BLaER1 (cell line): ENCODE data around the gene CDH2.

ENCODE experiments used
- H3K27ac ChIP-seq: shearing (Covaris generic); formaldehyde crosslinking; 2 replicates; pipeline ENCODE4 v1.8.1; 2022
- H3K27me3 ChIP-seq: shearing (Covaris generic); formaldehyde crosslinking; 2 replicates; pipeline ENCODE4 v1.8.1; 2022
- H3K36me3 ChIP-seq: shearing (Covaris generic); formaldehyde crosslinking; 2 replicates; pipeline ENCODE4 v1.8.1; 2022
- H3K4me1 ChIP-seq: shearing (Covaris generic); formaldehyde crosslinking; 2 replicates; pipeline ENCODE4 v1.8.1; 2022
- H3K4me2 ChIP-seq: shearing (Covaris generic); formaldehyde crosslinking; 2 replicates; pipeline ENCODE4 v1.8.1; 2022
- H3K4me3 ChIP-seq: shearing (Covaris generic); formaldehyde crosslinking; 2 replicates; pipeline ENCODE4 v1.8.1; 2022
- H3K9ac ChIP-seq: shearing (Covaris generic); formaldehyde crosslinking; 2 replicates; pipeline ENCODE4 v1.8.1; 2022
- H3K9me3 ChIP-seq: shearing (Covaris generic); formaldehyde crosslinking; 2 replicates; pipeline ENCODE4 v1.8.1; 2022
- H4K20me1 ChIP-seq: shearing (Covaris generic); formaldehyde crosslinking; 2 replicates; pipeline ENCODE4 v1.8.1; 2022
- Cebpa-rat ChIP-seq: shearing (Covaris generic); IDR thresholded peaks from 2 replicates; pipeline ENCODE4 v1.8.1; 2022

Gene CDH2

DNA sequence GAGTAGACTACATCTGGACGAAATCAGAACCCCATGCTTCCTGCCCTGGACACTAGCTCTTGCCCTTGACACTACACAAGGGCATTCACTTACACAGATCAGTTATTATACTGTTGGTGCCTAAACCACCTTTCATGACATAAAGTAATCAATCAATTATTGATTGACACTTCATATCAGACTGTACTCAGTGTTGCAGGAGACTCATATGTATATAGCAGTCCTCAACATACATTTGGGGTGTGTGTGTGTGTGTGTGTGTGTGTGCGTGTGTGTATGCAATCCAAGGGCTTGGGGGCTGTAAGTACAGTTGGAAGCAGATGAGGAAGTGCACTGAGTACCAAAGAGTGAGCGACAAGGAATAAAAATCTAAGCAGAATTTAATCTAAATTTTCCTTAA is 5.1 kb downstream of the CDH2 start:
- H3K4me1 ChIP-seq = 0 out of 2 replicates have a peak, but pooled peaks cover 4% of the 10 kb centered on the region
- peaks cover 48% of the 10 kb centered on the region for H4K20me1 ChIP-seq
- no peak for TF ChIP-seq Cebpa-rat
- H3K4me2 ChIP-seq = no peak overlapping the region
- H3K27me3 ChIP-seq = no peaks in the 10 kb centered on the region
- H3K4me3 ChIP-seq = no peak overlapping the region
- no peaks in the 10 kb centered on the region for H3K36me3 ChIP-seq
- no peak overlapping the region for H3K27ac ChIP-seq
- H3K9me3 ChIP-seq = peaks cover 18% of the 10 kb centered on the region
- no peak overlapping the region for H3K9ac ChIP-seq

DNA sequence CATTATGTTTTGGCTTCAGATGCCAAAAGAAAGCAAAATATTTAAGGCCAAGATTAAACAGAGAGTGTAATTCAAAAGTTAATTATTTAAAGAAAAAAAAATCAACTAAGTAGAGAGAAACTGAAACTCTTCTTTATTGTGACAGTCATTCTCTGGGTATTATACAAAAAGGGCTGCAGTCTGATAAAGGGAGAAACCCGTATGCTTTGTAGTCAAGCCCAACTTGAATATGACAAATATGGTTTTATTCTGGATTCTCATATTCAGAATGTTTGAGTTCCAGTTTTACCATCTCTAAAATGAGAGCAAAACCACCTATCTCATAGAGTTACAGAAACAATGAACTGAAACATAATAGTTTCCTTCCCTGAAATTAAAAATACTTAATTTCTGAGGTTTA is 8.2 kb downstream of the CDH2 start:
- H3K36me3 ChIP-seq = no peaks in the 10 kb centered on the region
- no peak overlapping the region for H3K4me3 ChIP-seq
- no peaks in the 10 kb centered on the region for H3K4me1 ChIP-seq
- TF ChIP-seq Cebpa-rat = no peak
- no peaks in the 10 kb centered on the region for H3K9me3 ChIP-seq
- no peaks in the 10 kb centered on the region for H3K27me3 ChIP-seq
- H4K20me1 ChIP-seq = peaks cover 28% of the 10 kb centered on the region
- H3K27ac ChIP-seq = no peak overlapping the region
- no peak overlapping the region for H3K9ac ChIP-seq
- H3K4me2 ChIP-seq = no peak overlapping the region

DNA sequence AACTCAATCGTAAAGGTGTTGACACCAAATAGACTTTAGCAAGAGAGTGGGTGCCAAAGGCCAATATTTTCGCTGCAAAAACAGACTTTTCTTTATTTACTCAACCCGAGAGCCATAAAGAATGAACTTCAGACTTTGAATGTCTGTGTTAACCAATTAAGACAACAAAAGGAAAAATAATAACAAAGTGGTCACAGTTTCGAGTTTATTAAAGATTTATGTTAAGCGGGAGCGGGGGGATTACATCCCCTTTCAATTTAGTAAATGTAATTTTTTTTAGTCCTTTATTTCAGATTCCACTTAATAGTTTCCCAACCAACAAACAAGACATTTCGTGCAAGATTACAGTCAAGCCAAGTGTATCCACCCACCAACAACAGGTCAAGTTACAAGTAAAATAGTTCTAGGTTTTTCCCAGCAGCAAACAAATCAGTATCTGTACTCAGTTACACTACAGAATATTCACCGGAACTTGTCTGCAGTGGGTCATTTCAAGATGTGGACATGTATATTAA is 9.0 kb downstream of the CDH2 start:
- Histone ChIP-seq H4K20me1 (peaks cover 27% of the 10 kb centered on the region), H3K27me3 (no peaks in the 10 kb centered on the region), H3K4me3 (no peak overlapping the region), H3K4me1 (no peaks in the 10 kb centered on the region), H3K27ac (no peak overlapping the region), H3K9me3 (no peaks in the 10 kb centered on the region), H3K4me2 (no peak overlapping the region), H3K36me3 (no peaks in the 10 kb centered on the region), H3K9ac (no peak overlapping the region)
- TF ChIP-seq Cebpa-rat = no peak

DNA sequence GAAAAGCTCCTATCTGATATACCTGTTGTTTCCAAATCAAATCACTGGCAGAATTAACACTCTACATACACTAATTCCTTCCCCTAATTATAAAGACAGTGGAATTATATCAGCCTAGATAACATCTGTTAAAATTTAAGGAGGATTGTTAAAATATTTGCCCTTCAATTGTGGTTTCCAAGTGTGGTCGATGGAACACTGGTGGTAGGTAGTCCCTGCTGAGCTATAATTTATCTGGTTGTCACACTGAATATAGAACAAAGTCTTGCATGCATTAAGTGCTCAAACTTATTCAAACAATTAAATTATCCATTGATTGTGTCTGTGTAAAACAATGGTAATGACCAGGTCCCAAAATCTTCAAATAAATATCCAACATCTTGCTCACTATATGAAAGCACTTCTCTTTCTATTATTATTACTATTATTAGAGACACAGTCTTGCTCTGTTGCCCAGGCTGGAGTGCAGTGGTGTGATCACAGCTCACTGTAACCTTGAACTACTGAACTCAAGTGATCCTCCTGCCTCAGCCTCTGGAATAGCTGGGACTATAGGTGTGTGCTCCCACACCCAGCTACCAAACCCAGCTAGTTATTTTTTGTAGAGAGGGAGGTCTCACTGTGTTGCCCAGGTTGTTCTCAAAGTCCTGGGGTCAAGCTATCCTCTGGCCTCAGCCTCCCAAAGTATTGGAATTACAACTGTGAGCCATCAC is 12.0 kb downstream of the CDH2 start:
- H3K27ac ChIP-seq = no peak overlapping the region

DNA sequence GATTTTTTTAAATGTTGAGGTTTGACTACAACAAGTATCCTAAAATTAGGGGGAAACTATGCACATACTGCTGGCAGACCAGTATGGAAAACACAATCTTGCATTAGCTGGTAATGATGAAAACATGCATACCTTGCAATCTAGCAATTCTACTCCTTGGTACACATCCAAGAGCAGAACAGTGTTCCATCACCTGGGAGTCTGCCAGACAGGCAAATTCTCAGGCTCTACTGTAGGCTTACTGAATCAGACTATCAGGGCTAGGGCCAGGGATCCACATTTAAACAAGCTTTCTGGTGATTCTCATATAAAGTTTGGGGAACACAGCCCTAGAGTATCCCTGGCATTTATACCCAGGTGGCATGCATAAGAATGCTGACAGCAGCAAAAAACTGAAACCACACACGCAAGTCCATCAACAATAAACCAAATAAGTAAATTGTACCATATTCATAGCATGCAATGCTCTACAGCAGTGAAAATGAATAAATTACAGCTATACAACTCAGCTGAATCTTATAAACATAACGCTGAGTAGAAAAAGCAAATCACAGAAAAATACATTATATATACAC is 13.6 kb downstream of the CDH2 start:
- Histone ChIP-seq H3K4me2 (no peak overlapping the region), H3K9ac (no peak overlapping the region), H3K9me3 (no peaks in the 10 kb centered on the region), H3K4me1 (peaks cover 17% of the 10 kb centered on the region), H3K36me3 (no peaks in the 10 kb centered on the region), H3K27me3 (no peaks in the 10 kb centered on the region), H3K27ac (no peak overlapping the region), H4K20me1 (peaks cover 41% of the 10 kb centered on the region), H3K4me3 (no peak overlapping the region)
- no peak for TF ChIP-seq Cebpa-rat

More for the DNA sequence above, 12.0 kb downstream of the CDH2 start:
- no peak overlapping the region for H3K4me2 ChIP-seq
- peaks cover 17% of the 10 kb centered on the region for H3K4me1 ChIP-seq
- H3K4me3 ChIP-seq = no peak overlapping the region
- no peaks in the 10 kb centered on the region for H3K36me3 ChIP-seq
- H3K27me3 ChIP-seq = no peaks in the 10 kb centered on the region
- H3K9me3 ChIP-seq = no peaks in the 10 kb centered on the region
- no peak overlapping the region for H3K9ac ChIP-seq
- H4K20me1 ChIP-seq = peaks cover 41% of the 10 kb centered on the region
- TF ChIP-seq Cebpa-rat = no peak

DNA sequence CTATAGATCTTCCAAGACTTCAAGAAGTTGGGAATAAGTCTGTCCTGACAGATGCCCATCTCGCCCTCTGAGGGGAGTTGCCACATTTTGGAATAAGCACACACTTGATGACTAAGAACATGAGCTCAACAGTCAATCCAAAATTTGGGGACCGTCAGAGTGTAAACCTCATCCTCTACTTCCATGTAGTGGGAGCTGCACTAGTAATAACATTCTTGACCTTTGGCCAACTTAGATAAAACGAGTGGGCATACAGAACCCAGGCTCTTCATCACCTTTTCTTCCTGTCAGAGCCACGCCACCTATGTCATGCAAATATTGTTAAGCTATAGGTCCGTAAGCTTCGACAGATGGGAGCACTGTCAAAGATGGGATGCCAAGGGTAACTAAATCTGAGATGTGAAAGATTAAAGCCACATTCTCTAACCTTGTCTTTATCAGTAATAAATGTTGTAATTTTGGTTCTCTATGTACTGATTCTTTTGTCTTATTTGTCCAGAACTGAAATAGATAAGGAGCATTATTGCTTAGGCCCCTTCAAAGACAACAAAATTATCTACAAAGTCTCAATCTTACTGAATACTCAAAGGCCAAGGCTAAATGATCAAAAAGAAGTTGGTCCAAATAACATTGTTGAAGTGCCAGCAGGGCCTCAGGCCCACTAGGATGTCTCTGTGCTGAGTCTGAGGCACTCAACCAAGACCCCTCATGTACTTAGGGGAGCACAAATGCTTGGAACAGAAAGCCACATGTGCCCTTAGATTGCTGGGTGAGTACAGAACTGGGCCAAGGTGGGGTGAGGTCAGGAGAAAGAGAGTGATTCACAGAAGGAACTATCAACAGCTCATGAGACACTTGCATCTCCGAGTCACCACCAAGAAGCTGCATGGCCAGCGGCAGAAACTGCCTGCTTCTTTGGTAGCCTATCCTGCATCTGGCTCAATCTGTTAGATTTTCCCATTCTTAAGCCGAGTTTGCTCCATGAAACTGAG is 15.0 kb downstream of the CDH2 start:
- Histone ChIP-seq H3K9ac (no peak overlapping the region), H3K27me3 (no peaks in the 10 kb centered on the region), H3K4me2 (no peak overlapping the region), H4K20me1 (peaks cover 38% of the 10 kb centered on the region), H3K4me3 (no peak overlapping the region), H3K9me3 (no peaks in the 10 kb centered on the region), H3K4me1 (peaks cover 17% of the 10 kb centered on the region), H3K36me3 (no peaks in the 10 kb centered on the region), H3K27ac (no peak overlapping the region)
- TF ChIP-seq Cebpa-rat = no peak

DNA sequence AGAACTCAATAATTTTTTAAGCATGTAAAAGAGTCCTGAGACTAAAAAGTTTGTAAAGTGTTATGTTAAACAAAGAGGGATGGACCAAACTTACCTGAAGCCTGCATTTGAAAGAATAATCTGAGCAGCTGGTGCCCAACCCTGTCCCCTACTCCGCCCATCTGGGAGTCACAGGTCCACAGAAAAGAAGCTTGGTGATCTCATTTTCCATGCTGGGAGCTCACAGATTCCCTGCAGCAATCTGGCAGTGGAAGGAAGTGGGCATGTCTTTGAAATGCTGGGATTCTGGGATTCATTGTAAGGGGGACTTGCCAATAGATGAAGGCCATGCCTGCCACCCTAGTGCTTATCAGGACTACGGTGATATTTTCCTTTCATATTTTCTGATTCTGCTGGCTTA is 17.9 kb downstream of the CDH2 start:
- TF ChIP-seq Cebpa-rat = no peak
- no peak overlapping the region for H3K9ac ChIP-seq
- no peaks in the 10 kb centered on the region for H3K36me3 ChIP-seq
- no peaks in the 10 kb centered on the region for H3K27me3 ChIP-seq
- peaks cover 35% of the 10 kb centered on the region; the same call in 1 of the 2 replicates for H4K20me1 ChIP-seq
- H3K4me2 ChIP-seq = no peak overlapping the region
- no peak overlapping the region for H3K27ac ChIP-seq
- H3K4me3 ChIP-seq = no peak overlapping the region
- H3K4me1 ChIP-seq = peaks cover 17% of the 10 kb centered on the region
- H3K9me3 ChIP-seq = no peaks in the 10 kb centered on the region

DNA sequence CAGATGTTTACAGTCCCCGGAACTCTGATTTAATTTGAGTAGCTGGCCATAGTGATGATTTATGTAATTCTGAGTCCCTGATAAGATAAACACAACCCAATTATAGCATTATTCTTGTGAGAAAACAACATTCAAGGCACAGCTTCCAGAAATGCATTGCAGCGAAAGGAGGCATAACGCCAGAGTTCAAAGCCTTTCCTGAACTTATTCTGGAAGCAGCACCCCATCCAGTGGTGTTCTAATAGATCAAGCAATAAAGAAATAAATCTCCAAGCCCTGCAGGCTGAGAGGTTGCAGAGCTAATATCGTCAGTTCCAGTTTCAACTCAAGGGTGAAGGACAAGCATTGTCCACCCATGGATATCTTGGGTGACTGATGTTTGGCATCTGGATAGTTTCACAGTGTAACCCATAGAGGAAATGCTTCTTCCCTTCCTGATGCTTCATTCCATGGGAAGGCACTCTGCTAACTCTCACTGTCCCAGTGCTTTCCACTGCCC is 18.8 kb downstream of the CDH2 start:
- no peak overlapping the region for H3K4me2 ChIP-seq
- no peak overlapping the region for H3K4me3 ChIP-seq
- H3K9ac ChIP-seq = no peak overlapping the region
- peaks cover 22% of the 10 kb centered on the region for H3K4me1 ChIP-seq
- no peak for TF ChIP-seq Cebpa-rat
- no peaks in the 10 kb centered on the region for H3K9me3 ChIP-seq
- peaks cover 31% of the 10 kb centered on the region; the same call in 1 of the 2 replicates for H4K20me1 ChIP-seq
- no peak overlapping the region for H3K27ac ChIP-seq
- H3K36me3 ChIP-seq = no peaks in the 10 kb centered on the region
- no peaks in the 10 kb centered on the region for H3K27me3 ChIP-seq

DNA sequence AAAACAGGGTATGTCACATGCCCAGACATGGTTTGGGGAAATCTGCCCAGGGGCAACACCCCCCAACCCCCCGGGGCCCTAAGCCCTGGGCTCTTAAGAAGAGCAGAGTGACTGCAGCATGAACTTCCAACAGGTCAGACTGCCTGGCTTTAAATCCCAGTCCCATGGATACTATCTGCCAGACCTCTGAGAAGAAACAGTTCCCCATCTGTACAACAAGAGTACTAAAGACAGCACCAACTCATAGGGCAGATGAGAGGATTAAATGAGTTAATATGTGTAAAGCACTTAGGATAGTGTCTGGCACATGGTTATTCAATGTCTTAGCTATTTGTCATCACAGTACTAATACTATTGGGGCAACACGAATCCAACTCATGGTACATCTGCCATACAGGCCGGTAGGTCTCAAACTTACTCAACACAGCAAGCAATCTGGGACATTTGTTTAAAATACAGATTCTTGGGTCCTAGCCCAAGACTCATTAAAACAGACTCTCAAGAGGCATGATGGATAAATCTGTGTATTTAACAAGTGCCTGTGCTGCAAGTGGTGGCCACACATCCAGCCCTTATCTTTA is 23.4 kb downstream of the CDH2 start:
- Histone ChIP-seq H3K4me1 (peaks cover 21% of the 10 kb centered on the region), H3K9ac (no peak overlapping the region), H3K9me3 (no peaks in the 10 kb centered on the region), H3K4me2 (peak overlapping the region; percentile 64; the same call in 1 of the 2 replicates), H4K20me1 (no peaks in the 10 kb centered on the region), H3K4me3 (no peak overlapping the region), H3K27me3 (no peaks in the 10 kb centered on the region), H3K36me3 (no peaks in the 10 kb centered on the region), H3K27ac (no peak overlapping the region)
- TF ChIP-seq Cebpa-rat = no peak
